Medulla oblongata (tissue), 1 donor: ENCODE results near the gene CDHR3.

ENCODE experiments used
- DNase-seq: peaks from one replicate; pipeline ENCODE4 v3.0.0-alpha.2; 2015; ENCODE audit errors: extremely low spot score

Gene CDHR3

DNA sequence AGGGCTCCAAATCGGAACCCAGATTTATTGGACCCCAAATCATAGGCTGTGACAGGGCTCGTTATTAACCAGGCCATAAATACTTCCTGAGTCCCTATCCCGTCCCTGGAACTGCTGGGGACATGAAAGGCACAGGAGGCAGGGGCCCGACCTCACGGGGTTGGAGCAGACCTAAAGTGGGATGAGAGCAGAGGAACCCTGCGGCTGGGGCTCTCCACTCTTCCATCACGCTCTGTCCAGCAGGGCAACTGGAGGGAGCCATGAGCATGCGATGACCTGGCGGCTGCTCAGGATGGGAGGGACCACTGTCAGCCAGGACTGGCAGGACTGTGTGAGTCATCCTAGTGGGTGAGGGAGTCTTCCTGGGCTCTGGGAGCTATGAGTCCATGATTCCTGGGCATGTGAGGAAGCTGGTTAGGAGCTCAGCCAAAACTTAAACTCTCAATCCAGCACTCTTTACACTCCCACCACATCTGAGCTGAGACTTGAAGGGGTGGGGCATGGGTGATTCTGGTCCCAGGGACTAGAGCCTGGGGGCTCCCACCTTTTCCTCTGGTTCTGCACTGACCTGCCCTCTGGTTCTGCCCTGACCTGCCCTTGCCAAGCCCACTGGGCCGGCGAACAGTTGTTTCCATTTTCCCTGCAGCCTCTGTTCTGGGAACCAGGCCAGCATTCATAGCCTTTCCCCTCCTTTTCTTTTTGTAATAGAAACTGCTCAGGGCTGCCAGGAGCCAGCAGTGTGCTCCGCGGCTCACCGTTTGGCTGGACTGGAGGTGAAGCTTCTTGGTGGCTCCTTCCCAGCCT lies 101.9 kb downstream of the CDHR3 start:
- peak; percentile 93 for DNase-seq

- peak; percentile 45 for DNase-seq
Measured at GRCh38 chr7:106065575-106066500, 102.8 kb downstream of the CDHR3 start.

- DNase-seq: no peak
Measured at GRCh38 chr7:106067678-106068077, 104.6 kb downstream of the CDHR3 start.

GRCh38 chr7:106068538-106068961 lies 105.5 kb downstream of the CDHR3 start:
- no peak for DNase-seq

GRCh38 chr7:106068986-106069385 lies 105.9 kb downstream of the CDHR3 start:
- no peak for DNase-seq

GRCh38 chr7:106069471-106070200 lies 106.6 kb downstream of the CDHR3 start:
- DNase-seq: no peak

DNA sequence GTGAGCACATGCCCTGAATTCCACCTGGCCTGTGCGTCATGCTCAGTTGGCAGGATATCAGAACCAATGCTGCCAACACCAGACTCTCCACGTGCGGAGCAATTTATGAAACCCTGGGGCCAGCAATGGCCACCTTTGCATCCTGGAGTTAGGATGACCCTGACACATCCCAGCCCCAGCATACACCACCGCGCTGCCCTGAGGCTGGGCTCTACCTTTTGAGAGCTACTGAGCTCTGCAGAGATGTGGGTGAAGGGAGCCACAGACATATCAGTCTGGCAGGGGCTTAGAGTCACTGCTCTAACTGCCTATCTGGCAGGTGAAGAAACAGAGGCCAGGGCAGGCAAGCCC lies 107.1 kb downstream of the CDHR3 start:
- no peak for DNase-seq

GRCh38 chr7:106070567-106071254 lies 107.6 kb downstream of the CDHR3 start:
- no peak for DNase-seq

DNA sequence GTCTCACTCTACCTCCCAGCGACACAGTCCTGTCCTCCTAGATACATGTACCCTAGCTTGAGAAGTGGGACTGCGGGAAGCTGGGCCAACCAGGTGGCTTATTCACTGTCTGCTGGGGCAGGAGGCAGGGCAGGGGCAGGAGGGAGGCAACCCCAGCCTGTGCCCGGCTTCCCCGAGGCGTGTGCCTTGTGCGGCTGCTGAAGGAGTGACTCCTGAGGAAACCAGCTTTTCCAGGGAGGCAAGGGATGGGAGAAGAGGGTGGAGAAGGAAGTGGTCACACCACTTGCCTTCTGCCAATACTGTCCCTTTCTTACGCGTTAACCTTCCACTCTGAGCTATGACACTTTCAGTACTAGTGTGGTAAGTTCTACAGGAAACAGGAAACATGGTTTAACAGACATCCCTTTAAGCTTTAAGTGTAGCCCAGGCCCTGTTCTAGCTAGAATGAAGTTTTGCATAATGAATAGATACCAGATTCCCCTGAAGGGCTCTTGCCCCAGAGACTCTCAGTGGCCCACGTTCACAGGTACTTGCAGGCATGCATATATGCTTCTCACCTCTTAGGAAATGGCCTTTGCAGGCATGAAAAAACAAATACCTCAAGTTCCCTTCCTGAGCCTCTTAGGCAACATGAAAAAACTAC lies 108.4 kb downstream of the CDHR3 start:
- DNase-seq: no peak

DNA sequence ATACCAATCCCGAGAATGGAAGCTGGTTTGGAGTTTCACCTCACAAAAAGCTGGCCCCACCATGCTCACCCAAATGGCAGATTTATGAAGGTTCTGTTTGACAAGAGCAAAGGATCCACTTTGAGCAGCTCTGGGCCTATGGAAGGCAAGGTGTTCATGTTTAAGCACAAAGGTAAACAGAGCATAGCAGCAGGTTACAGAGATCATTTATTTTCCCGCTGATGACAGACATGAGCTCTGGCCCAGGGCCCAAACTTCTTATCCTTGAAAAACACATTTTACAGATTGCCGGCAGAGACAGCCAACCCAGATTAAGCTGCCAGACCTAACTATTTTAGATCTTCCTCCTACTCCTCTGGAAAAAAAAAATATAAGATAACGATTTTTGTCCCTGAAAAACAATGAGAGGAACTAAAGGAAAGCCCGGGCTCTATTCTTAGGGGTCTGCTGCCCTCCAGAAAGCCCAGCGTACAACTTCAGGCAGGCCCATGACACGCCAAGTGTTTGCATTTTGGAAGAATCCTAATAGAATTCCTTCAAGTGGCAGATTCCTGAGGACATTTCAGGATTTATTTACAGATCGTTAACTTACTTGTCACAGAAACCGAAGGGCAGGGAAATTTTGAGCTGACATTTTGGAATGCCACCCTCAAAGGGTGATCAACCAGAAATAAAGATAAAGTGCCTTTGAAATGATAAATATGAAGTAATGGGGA lies 109.1 kb downstream of the CDHR3 start:
- DNase-seq: no peak

DNA sequence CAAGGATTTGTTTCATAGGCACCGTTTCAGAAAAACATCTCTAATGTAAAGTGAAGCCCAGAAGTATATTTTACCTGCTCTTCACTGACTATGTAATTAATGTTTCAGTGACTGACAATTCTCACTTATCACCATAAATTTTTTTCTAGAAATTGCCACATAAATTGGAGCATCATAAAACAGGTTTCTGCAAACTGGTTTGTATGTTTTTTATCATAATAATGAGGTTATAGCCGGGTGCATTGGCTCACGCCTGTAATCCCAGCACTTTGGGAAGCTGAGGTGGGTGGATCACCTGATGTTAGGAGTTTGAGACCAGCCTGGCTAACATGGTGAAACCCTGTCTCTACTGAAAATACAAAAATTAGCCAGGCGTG lies 109.6 kb downstream of the CDHR3 start:
- no peak for DNase-seq

DNA sequence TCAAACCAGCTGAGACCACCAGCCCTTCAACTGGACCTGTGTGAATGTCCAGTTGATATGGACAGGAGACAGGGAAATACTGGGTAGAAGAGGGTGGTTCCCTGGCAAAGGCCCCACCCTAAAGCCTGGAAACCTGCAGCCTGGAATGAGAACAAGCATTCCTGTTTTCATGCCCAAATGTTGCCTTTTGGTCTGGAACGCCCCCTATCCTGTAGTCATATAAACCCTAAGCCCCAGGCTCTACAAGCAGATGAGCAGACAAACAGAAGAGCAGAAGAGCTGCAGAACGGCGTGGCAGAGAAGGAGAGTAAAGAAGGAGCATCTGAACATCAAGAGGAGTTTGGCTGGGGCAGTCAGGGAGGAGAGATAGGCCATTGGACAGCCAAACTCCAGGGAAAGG lies 110.6 kb downstream of the CDHR3 start:
- no peak for DNase-seq

- DNase-seq: no peak
Measured at GRCh38 chr7:106074257-106074656, 111.2 kb downstream of the CDHR3 start.

DNA sequence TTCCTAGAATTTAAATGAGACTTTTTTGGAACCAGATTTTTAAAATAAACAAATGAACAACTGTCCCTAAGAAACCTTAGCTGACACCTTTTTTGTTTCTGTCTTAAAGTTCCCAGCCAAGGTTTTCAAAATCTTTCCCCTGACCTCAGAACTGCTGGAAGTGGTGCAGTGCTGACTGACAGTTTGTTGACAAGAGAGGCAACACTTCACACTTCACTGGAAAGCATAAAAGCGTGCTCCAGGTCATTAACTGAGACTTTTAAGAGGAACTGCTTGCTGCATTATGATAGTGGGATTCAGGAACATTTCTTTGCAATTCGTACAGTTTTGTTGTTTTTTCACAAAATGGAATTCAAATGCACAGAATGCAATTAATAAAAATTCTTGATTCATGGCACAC lies 112.9 kb downstream of the CDHR3 start:
- peak; percentile 52 for DNase-seq

GRCh38 chr7:106076537-106076936 lies 113.5 kb downstream of the CDHR3 start:
- DNase-seq: no peak

DNA sequence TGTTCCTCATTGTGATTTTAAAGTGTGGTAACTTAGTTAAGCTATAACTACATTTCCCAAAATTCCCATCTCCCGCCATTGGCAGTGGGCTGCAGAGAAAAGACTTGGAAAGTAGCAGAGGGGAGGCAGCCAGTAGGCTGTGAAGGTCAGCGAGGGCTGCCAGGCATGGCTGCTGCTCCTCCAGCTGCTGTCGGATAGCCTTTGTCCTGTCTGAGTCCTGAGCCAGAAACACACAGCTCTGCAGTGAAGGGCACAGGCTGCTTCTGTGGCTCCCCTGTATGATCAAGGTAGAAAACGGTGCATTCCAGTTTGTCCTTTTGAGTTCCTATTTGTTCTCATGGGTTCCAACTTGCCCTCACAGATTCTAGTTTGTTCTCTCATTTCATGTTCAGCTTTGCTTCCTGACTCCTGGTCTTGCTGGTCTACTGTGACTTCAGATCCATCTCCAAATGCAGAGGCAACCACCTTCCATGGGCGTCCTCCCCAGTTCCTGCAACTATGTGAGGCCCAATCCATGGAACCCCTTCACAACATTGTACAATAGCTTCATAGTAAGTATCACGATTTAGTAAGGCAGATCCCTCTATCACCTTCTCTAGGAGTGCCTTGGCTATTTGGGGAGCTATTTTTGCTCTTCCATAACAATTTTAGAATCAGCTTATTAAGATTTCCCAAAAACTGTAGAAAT lies 117.4 kb downstream of the CDHR3 start:
- no peak for DNase-seq

GRCh38 chr7:106082087-106082854 lies 119.2 kb downstream of the CDHR3 start:
- DNase-seq: no peak
